ENCODE measurements around the gene FGF4. TPM values are rescaled to one million over a fixed set of nuclear protein-coding genes. Genes with fewer than 3 reads are reported as not detected.

Gene FGF4
- total and polyA plus RNA-seq, 4 donors: not detected

DNA sequence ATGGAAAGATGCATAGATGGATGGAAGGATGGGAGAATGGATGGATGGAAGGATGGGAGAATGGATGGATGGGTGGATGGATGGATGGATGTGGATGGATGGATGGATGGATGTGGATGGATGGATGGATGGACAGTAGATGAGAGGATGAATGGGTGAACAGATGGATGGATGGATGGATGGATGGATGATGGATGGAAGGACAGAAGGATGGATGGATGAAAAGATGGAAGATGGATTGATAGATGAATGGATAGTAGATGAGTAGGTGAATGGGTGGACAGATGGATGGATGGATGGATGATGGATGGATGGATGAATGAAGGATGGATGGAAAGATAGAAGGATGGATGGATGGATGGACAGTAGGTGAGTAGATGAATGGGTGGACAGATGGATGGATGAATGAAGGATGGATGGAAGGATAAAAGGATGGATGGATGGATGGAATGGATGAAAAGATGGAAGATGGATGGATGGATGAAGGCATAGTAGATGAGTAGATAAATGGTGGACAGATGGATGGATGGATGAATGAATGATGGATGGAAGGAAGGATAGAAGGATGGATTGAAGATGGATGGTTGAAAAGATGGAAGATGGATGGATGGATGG is 28.6 kb upstream of the FGF4 start:
- Histone ChIP-seq H3K4me3 (ENCODE audit: low read depth in 1 of 3, low read length in 3 of 3) (no peak overlapping the region), H3K9ac (ENCODE audit: low read depth in 1 of 2, low read length in 2 of 2) (no peak overlapping the region), H3K9me3 (ENCODE audit: control insufficient read depth in 4 of 4, low read length in 3 of 4) (peaks cover 0 to 2% (median 0%) of the 10 kb centered on the region in 4 donors), H3K4me1 (ENCODE audit: control insufficient read depth in 4 of 4, insufficient read depth in 4 of 4, low read length in 3 of 4) (peaks cover 0 to under 1% (median 0%) of the 10 kb centered on the region in 4 donors), H3K36me3 (ENCODE audit: control insufficient read depth in 4 of 4, insufficient read depth in 3 of 4, low read depth in 1 of 4, low read length in 3 of 4) (no peaks in the 10 kb centered on the region), H3K27me3 (ENCODE audit: control insufficient read depth in 4 of 4, insufficient read depth in 4 of 4, low read length in 3 of 4) (no peaks in the 10 kb centered on the region), H3K27ac (ENCODE audit: low read depth in 1 of 2, low read length in 2 of 2) (no peak overlapping the region)
- no peak for TF ChIP-seq GABPA (IDR thresholded peaks at IDR 0.05 in 1 of 2, conservative IDR thresholded peaks at IDR 0.05 in 1 of 2)
- no peak for TF ChIP-seq FOXA2 (IDR thresholded peaks at IDR 0.05)
- no peak for TF ChIP-seq SP1 (IDR thresholded peaks at IDR 0.05)
- no peak for TF ChIP-seq NR2F2 (IDR thresholded peaks at IDR 0.05)
- no peak for TF ChIP-seq TAF1 (conservative IDR thresholded peaks at IDR 0.05)
- TF ChIP-seq FOXA1 (IDR thresholded peaks at IDR 0.05): no peak
- TF ChIP-seq RXRA (IDR thresholded peaks at IDR 0.05): no peak
- no peak for TF ChIP-seq RAD21 (IDR thresholded peaks at IDR 0.05)
- no peak for TF ChIP-seq EGR1 (IDR thresholded peaks at IDR 0.05; ENCODE audit: low read depth in 2 of 2)
- DNase-seq (ENCODE audit: low spot score): no peak

DNA sequence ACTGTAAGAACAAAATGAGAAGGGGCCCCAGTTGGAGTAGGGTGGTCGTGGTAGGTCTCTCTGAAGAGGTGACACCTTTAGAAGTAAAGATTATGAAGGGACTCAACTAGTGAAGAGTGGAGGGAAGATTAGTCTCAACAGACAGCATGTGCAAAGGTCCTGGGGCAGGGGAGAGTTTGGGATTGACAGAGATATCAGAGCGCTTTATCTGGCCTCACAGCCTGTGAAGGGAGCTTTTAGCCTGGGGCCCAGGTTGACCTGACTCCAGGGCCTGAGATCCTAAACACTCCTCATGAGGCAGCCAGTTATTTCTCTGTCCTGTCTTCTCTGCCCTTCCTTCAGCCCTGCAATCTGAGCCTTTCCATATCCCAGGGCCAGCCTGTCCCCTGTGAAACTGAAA is 27.9 kb upstream of the FGF4 start:
- Histone ChIP-seq H3K27me3 (ENCODE audit: control insufficient read depth in 4 of 4, insufficient read depth in 4 of 4, low read length in 3 of 4) (no peaks in the 10 kb centered on the region), H3K4me1 (ENCODE audit: control insufficient read depth in 4 of 4, insufficient read depth in 4 of 4, low read length in 3 of 4) (no peaks in the 10 kb centered on the region), H3K27ac (ENCODE audit: low read depth in 1 of 2, low read length in 2 of 2) (no peak overlapping the region), H3K4me3 (ENCODE audit: low read depth in 1 of 3, low read length in 3 of 3) (no peak overlapping the region), H3K9ac (ENCODE audit: low read depth in 1 of 2, low read length in 2 of 2) (no peak overlapping the region), H3K9me3 (ENCODE audit: control insufficient read depth in 4 of 4, low read length in 3 of 4) (peaks cover 0 to 2% (median 0%) of the 10 kb centered on the region in 4 donors), H3K36me3 (ENCODE audit: control insufficient read depth in 4 of 4, insufficient read depth in 3 of 4, low read depth in 1 of 4, low read length in 3 of 4) (no peaks in the 10 kb centered on the region)
- WGBS: 84% methylated on average over 2 of the region's 2 CpGs
- no peak for DNase-seq (ENCODE audit: low spot score)
- TF ChIP-seq RXRA (IDR thresholded peaks at IDR 0.05) (no peak), HNF4A (conservative IDR thresholded peaks at IDR 0.05) (no peak), RAD21 (IDR thresholded peaks at IDR 0.05) (no peak), NR2F2 (IDR thresholded peaks at IDR 0.05) (no peak), HNF4G (IDR thresholded peaks at IDR 0.05) (no peak)
- TF ChIP-seq, protein P1, sequence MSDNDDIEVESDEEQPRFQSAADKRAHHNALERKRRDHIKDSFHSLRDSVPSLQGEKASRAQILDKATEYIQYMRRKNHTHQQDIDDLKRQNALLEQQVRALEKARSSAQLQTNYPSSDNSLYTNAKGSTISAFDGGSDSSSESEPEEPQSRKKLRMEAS (IDR thresholded peaks at IDR 0.05): no peak
- TF ChIP-seq, protein P2, sequence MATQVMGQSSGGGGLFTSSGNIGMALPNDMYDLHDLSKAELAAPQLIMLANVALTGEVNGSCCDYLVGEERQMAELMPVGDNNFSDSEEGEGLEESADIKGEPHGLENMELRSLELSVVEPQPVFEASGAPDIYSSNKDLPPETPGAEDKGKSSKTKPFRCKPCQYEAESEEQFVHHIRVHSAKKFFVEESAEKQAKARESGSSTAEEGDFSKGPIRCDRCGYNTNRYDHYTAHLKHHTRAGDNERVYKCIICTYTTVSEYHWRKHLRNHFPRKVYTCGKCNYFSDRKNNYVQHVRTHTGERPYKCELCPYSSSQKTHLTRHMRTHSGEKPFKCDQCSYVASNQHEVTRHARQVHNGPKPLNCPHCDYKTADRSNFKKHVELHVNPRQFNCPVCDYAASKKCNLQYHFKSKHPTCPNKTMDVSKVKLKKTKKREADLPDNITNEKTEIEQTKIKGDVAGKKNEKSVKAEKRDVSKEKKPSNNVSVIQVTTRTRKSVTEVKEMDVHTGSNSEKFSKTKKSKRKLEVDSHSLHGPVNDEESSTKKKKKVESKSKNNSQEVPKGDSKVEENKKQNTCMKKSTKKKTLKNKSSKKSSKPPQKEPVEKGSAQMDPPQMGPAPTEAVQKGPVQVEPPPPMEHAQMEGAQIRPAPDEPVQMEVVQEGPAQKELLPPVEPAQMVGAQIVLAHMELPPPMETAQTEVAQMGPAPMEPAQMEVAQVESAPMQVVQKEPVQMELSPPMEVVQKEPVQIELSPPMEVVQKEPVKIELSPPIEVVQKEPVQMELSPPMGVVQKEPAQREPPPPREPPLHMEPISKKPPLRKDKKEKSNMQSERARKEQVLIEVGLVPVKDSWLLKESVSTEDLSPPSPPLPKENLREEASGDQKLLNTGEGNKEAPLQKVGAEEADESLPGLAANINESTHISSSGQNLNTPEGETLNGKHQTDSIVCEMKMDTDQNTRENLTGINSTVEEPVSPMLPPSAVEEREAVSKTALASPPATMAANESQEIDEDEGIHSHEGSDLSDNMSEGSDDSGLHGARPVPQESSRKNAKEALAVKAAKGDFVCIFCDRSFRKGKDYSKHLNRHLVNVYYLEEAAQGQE (IDR thresholded peaks at IDR 0.05): no peak
- TF ChIP-seq, protein P3, sequence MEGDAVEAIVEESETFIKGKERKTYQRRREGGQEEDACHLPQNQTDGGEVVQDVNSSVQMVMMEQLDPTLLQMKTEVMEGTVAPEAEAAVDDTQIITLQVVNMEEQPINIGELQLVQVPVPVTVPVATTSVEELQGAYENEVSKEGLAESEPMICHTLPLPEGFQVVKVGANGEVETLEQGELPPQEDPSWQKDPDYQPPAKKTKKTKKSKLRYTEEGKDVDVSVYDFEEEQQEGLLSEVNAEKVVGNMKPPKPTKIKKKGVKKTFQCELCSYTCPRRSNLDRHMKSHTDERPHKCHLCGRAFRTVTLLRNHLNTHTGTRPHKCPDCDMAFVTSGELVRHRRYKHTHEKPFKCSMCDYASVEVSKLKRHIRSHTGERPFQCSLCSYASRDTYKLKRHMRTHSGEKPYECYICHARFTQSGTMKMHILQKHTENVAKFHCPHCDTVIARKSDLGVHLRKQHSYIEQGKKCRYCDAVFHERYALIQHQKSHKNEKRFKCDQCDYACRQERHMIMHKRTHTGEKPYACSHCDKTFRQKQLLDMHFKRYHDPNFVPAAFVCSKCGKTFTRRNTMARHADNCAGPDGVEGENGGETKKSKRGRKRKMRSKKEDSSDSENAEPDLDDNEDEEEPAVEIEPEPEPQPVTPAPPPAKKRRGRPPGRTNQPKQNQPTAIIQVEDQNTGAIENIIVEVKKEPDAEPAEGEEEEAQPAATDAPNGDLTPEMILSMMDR (IDR thresholded peaks at IDR 0.05; ENCODE audit: low read depth, low read length, missing input control): no peak
- TF ChIP-seq, protein P4, sequence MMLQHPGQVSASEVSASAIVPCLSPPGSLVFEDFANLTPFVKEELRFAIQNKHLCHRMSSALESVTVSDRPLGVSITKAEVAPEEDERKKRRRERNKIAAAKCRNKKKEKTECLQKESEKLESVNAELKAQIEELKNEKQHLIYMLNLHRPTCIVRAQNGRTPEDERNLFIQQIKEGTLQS (IDR thresholded peaks at IDR 0.05): no peak
